PC-3 (cell line): ENCODE data around the gene P2RY1.

Experiments
- EZH2 ChIP-seq: fragments of 300-600 bp; sonication (generic); IDR thresholded peaks from one replicate; pipeline ENCODE4 v1.6.1; 2017; ENCODE audit warnings: antibody characterized with exemption, mild to moderate bottlenecking, low read length; ENCODE audit not compliant: unreplicated experiment
- TF ChIP-seq, protein P1 (sequence below): fragments of 300-600 bp; sonication (generic); conservative IDR thresholded peaks from 2 replicates; pipeline ENCODE4 v1.5.1; 2017; ENCODE audit warnings: antibody characterized with exemption, low read depth, mild to moderate bottlenecking, low read length

DNA sequence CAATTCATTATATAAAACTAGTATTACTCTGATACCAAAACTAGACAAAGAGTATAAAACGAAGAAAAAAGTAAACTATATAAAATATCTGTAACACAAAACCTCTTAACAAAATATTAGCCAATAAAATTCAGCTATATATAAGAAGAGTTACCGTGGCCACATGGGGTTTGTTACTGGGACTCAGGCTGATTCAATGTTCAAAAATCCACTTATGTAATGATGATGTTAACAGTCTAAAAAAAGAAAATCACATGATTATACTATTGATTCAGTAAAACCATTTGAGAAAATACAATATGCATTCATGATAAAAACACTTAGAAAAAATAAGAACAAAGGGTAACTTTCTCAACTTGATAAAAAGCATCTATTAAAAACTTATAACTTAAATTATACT, 18.3 kb downstream of the P2RY1 start:
- TF ChIP-seq, protein P1, sequence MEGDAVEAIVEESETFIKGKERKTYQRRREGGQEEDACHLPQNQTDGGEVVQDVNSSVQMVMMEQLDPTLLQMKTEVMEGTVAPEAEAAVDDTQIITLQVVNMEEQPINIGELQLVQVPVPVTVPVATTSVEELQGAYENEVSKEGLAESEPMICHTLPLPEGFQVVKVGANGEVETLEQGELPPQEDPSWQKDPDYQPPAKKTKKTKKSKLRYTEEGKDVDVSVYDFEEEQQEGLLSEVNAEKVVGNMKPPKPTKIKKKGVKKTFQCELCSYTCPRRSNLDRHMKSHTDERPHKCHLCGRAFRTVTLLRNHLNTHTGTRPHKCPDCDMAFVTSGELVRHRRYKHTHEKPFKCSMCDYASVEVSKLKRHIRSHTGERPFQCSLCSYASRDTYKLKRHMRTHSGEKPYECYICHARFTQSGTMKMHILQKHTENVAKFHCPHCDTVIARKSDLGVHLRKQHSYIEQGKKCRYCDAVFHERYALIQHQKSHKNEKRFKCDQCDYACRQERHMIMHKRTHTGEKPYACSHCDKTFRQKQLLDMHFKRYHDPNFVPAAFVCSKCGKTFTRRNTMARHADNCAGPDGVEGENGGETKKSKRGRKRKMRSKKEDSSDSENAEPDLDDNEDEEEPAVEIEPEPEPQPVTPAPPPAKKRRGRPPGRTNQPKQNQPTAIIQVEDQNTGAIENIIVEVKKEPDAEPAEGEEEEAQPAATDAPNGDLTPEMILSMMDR: no peak
- no peak for TF ChIP-seq EZH2
